HL-60 (cell line): ENCODE data around the gene DHFR2.
"Not testable (repeated sequence)": the region's sequence is repeated elsewhere in the genome, so short reads cannot be mapped to it uniquely, and the experiment has no call there.

Source experiments
- DNase-seq, 2 experiments: peaks; one replicate each; pipeline ENCODE4 v3.0.0-alpha.2; 2010 to 2020; ENCODE audit warnings: low read depth in 1 of 2, low spot score in 1 of 2
- H3K27ac ChIP-seq: fragments of 250-450 bp; sonication (Bioruptor Pico); replicated peaks from 2 replicates; pipeline ENCODE4 v1.5.1; 2020; ENCODE audit warnings: mild to moderate bottlenecking, moderate library complexity
- H3K27me3 ChIP-seq: fragments of 250-450 bp; sonication (Bioruptor Pico); 2 replicates; pipeline ENCODE4 v1.5.1; 2021; ENCODE audit warnings: mild to moderate bottlenecking, moderate library complexity; ENCODE audit not compliant: insufficient read depth, poor library complexity, severe bottlenecking
- H3K4me3 ChIP-seq: replicated peaks from 2 replicates; pipeline ENCODE4 v1.5.1; 2011; ENCODE audit warnings: mild to moderate bottlenecking, control low read depth, low read length; ENCODE audit not compliant: insufficient read depth
- GABPA ChIP-seq: IDR thresholded peaks from 2 replicates; pipeline ENCODE4 v1.6.1; 2012; ENCODE audit warnings: low read depth
- POLR2AphosphoS5 ChIP-seq: IDR thresholded peaks from 2 replicates; pipeline ENCODE4 v1.6.1; 2012; ENCODE audit warnings: low read depth
- SPI1 ChIP-seq: IDR thresholded peaks from 2 replicates; pipeline ENCODE4 v1.6.1; 2012; ENCODE audit warnings: low read depth, mild to moderate bottlenecking, borderline replicate concordance
- long read RNA-seq: library from polyadenylated mRNA; unstranded; transcript quantifications from one replicate; pipeline ENCODE4 v2.0.0, GENCODE V29; 2020
- TF ChIP-seq, protein P1 (sequence below): IDR thresholded peaks from 2 replicates; pipeline ENCODE4 v1.6.1; 2012; ENCODE audit warnings: low read depth; ENCODE audit not compliant: insufficient replicate concordance
- TF ChIP-seq, protein P2 (sequence below): IDR thresholded peaks from one replicate; pipeline ENCODE4 v1.5.1; 2011; ENCODE audit warnings: low read length, control low read depth, inconsistent platforms; ENCODE audit not compliant: insufficient read depth

The DHFR2 gene
- long read RNA-seq, partial matches to known transcripts: 0 of 6 reads
- long read RNA-seq, other reads (novel, unspliced or antisense): 3 of 6 reads

- peak within 1 kb of the TSS; percentile 96 for H3K27ac ChIP-seq
- TF ChIP-seq GABPA (peak; percentile 53), POLR2AphosphoS5 (peak; percentile 80), SPI1 (0 out of 2 replicates have a peak, but pooled peaks have one; percentile 9)
- TF ChIP-seq, protein P1, sequence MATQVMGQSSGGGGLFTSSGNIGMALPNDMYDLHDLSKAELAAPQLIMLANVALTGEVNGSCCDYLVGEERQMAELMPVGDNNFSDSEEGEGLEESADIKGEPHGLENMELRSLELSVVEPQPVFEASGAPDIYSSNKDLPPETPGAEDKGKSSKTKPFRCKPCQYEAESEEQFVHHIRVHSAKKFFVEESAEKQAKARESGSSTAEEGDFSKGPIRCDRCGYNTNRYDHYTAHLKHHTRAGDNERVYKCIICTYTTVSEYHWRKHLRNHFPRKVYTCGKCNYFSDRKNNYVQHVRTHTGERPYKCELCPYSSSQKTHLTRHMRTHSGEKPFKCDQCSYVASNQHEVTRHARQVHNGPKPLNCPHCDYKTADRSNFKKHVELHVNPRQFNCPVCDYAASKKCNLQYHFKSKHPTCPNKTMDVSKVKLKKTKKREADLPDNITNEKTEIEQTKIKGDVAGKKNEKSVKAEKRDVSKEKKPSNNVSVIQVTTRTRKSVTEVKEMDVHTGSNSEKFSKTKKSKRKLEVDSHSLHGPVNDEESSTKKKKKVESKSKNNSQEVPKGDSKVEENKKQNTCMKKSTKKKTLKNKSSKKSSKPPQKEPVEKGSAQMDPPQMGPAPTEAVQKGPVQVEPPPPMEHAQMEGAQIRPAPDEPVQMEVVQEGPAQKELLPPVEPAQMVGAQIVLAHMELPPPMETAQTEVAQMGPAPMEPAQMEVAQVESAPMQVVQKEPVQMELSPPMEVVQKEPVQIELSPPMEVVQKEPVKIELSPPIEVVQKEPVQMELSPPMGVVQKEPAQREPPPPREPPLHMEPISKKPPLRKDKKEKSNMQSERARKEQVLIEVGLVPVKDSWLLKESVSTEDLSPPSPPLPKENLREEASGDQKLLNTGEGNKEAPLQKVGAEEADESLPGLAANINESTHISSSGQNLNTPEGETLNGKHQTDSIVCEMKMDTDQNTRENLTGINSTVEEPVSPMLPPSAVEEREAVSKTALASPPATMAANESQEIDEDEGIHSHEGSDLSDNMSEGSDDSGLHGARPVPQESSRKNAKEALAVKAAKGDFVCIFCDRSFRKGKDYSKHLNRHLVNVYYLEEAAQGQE: peak; percentile 63
- TF ChIP-seq, protein P2, sequence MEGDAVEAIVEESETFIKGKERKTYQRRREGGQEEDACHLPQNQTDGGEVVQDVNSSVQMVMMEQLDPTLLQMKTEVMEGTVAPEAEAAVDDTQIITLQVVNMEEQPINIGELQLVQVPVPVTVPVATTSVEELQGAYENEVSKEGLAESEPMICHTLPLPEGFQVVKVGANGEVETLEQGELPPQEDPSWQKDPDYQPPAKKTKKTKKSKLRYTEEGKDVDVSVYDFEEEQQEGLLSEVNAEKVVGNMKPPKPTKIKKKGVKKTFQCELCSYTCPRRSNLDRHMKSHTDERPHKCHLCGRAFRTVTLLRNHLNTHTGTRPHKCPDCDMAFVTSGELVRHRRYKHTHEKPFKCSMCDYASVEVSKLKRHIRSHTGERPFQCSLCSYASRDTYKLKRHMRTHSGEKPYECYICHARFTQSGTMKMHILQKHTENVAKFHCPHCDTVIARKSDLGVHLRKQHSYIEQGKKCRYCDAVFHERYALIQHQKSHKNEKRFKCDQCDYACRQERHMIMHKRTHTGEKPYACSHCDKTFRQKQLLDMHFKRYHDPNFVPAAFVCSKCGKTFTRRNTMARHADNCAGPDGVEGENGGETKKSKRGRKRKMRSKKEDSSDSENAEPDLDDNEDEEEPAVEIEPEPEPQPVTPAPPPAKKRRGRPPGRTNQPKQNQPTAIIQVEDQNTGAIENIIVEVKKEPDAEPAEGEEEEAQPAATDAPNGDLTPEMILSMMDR: no peak
- peak within 1 kb of the TSS; percentile 76 for H3K4me3 ChIP-seq
- no peaks in the 10 kb centered on the region for H3K27me3 ChIP-seq
- peak; percentile 89 to 98 for DNase-seq
These were observed at the start of gene DHFR2, which contains the start of gene NSUN3 for GRCh38 chr3:94062513-94063404. TSS of gene DHFR2 (minus strand) at chr3:94062916. CDS start at chr3:94061511, 1,405 bp downstream. TSS of gene NSUN3 (plus strand) at chr3:94063061. CDS start at chr3:94063127, 66 bp downstream.

DNA sequence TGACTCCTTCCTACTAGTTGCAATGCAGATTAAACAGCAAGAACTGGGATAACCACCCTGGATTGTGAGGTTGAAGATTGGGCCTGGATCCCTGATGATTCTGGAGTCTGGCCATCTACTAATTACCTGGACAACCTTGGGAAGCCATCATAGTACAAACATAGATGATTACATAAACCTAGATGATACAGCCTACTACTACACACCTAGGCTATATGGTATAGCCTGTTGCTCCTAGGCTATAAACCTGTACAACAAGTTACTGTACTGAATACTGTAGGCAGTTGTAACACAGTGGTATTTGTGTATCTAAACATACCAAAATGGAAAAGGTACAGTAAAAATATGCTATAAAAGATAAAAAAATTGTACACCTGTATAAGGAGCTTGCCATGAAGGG is 48.1 kb upstream of the DHFR2 start:
- no peak for DNase-seq
- Histone ChIP-seq H3K27ac (no peak overlapping the region), H3K4me3 (no peak overlapping the region), H3K27me3 (no peaks in the 10 kb centered on the region)
- TF ChIP-seq SPI1 (no peak), POLR2AphosphoS5 (no peak), GABPA (no peak)
- TF ChIP-seq, protein P2: no peak
- TF ChIP-seq, protein P1: no peak

- H3K4me3 ChIP-seq, H3K27me3 ChIP-seq, H3K27ac ChIP-seq, DNase-seq: not testable (repeated sequence)
These were observed 47.5 kb upstream of the DHFR2 start for GRCh38 chr3:94110232-94110631.

DNA sequence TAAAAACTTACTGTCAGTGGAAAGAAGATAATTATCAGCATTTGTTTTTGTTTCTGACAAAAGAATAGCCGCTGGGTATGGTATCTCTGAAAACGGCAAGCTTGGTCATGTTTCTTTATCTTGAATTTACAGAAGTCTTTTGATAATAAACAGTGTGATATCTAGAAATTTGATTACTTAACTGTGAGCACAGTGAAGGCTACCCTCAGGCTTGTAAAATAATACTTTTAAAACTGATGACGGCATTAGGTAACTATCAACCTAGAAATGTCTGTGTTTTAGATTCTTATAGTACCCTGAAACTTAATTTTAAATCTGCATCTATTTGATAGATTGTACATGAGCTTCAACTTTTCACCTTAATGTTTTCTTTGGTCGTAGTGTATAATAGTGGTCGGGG is 43.6 kb upstream of the DHFR2 start:
- no peak for DNase-seq
- Histone ChIP-seq H3K27ac (no peak overlapping the region), H3K4me3 (no peak overlapping the region), H3K27me3 (no peaks in the 10 kb centered on the region)
- no peak for TF ChIP-seq GABPA
- TF ChIP-seq POLR2AphosphoS5: no peak
- TF ChIP-seq, protein P2: no peak
- TF ChIP-seq, protein P1: no peak
- no peak for TF ChIP-seq SPI1
